Astrocyte (in vitro differentiated cells and primary cell): ENCODE measurements around the gene IGFALS. TPM values are rescaled to one million over a fixed set of nuclear protein-coding genes. Genes with fewer than 3 reads are reported as not detected.

Experiments used
- DNase-seq: peaks from one replicate; pipeline ENCODE4 v3.0.0-alpha.2; 2010; ENCODE audit warnings: low read depth
- FAIRE-seq: peaks from 2 replicates; lab custom pipeline; 2011; peaks lifted over from hg19 to GRCh38; lab: Jason Lieb, UNC
- H2AFZ ChIP-seq: 2 replicates; pipeline ENCODE4 v1.6.0; 2012; ENCODE audit warnings: low read depth, low read length, inconsistent platforms
- H3K27ac ChIP-seq: 2 replicates; pipeline ENCODE4 v1.5.1; 2011; ENCODE audit warnings: low read depth, low read length, inconsistent platforms
- H3K27me3 ChIP-seq: 2 replicates; pipeline ENCODE4 v1.6.0; 2011; ENCODE audit warnings: low read length, inconsistent platforms; ENCODE audit not compliant: insufficient read depth
- H3K36me3 ChIP-seq: 2 replicates; pipeline ENCODE4 v1.5.1; 2011; ENCODE audit warnings: low read length, inconsistent platforms; ENCODE audit not compliant: insufficient read depth
- H3K4me1 ChIP-seq: 2 replicates; pipeline ENCODE4 v1.5.1; 2011; ENCODE audit warnings: low read length, inconsistent platforms; ENCODE audit not compliant: insufficient read depth
- H3K4me2 ChIP-seq: 2 replicates; pipeline ENCODE4 v1.6.0; 2012; ENCODE audit warnings: low read length, inconsistent platforms
- H3K4me3 ChIP-seq: 2 replicates; pipeline ENCODE4 v1.5.1; 2011; ENCODE audit warnings: low read depth, mild to moderate bottlenecking, low read length, inconsistent platforms; ENCODE audit not compliant: insufficient read depth
- H3K79me2 ChIP-seq: 2 replicates; pipeline ENCODE4 v1.6.0; 2012; ENCODE audit warnings: mild to moderate bottlenecking, low read length, inconsistent platforms; ENCODE audit not compliant: insufficient read depth
- H3K9ac ChIP-seq: 2 replicates; pipeline ENCODE4 v1.6.0; 2012; ENCODE audit warnings: mild to moderate bottlenecking, low read length, inconsistent platforms
- H3K9me3 ChIP-seq: 2 replicates; pipeline ENCODE4 v1.5.1; 2012; ENCODE audit warnings: low read depth, mild to moderate bottlenecking, low read length, inconsistent platforms; ENCODE audit not compliant: insufficient read depth
- H4K20me1 ChIP-seq: 2 replicates; pipeline ENCODE4 v1.6.0; 2012; ENCODE audit warnings: low read length, inconsistent platforms; ENCODE audit not compliant: insufficient read depth
- H3K27ac Mint-ChIP-seq: one replicate; pipeline ENCODE4 v1.8.0; 2021; ENCODE audit warnings: mild to moderate bottlenecking, mixed read lengths; ENCODE audit not compliant: unreplicated experiment
- H3K27me3 Mint-ChIP-seq: one replicate; pipeline ENCODE4 v1.8.0; 2021; ENCODE audit warnings: low read depth, mixed read lengths; ENCODE audit not compliant: unreplicated experiment
- H3K36me3 Mint-ChIP-seq: one replicate; pipeline ENCODE4 v1.8.0; 2021; ENCODE audit warnings: low read depth, mixed read lengths; ENCODE audit not compliant: unreplicated experiment
- H3K4me1 Mint-ChIP-seq: one replicate; pipeline ENCODE4 v1.8.0; 2021; ENCODE audit warnings: low read depth, mixed read lengths; ENCODE audit not compliant: unreplicated experiment
- H3K4me3 Mint-ChIP-seq: one replicate; pipeline ENCODE4 v1.8.0; 2021; ENCODE audit warnings: mild to moderate bottlenecking, moderate library complexity, mixed read lengths; ENCODE audit not compliant: unreplicated experiment
- H3K9me3 Mint-ChIP-seq: one replicate; pipeline ENCODE4 v1.8.0; 2021; ENCODE audit warnings: mild to moderate bottlenecking, mixed read lengths; ENCODE audit not compliant: unreplicated experiment
- EZH2 ChIP-seq: IDR thresholded peaks from 2 replicates; pipeline ENCODE4 v1.6.1; 2012; ENCODE audit warnings: mild to moderate bottlenecking, low read length, inconsistent platforms; ENCODE audit not compliant: insufficient read depth
- total RNA-seq: library from RNA; stranded (reverse); gene quantifications from 2 replicates; pipeline ENCODE4 v1.2.1, GENCODE V29; 2021
- TF ChIP-seq, protein P1 (sequence below): IDR thresholded peaks from 2 replicates; pipeline ENCODE4 v1.5.1; 2011; ENCODE audit warnings: low read depth, mild to moderate bottlenecking, inconsistent platforms, low read length, moderate library complexity; ENCODE audit not compliant: insufficient read depth

IGFALS gene
- total RNA-seq, 1 donor from 2014 or later: not detected

- H3K27me3 ChIP-seq: no peaks in the 10 kb centered on the region
Measured at GRCh38 chr16:1771188-1771863, 22.2 kb downstream of the IGFALS start, which contains the start of gene NME3. NME3 (minus strand) TSS chr16:1771543; CDS start chr16:1771534, 9 bp downstream.

GRCh38 chr16:1770328-1771187 lies 22.9 kb downstream of the IGFALS start:
- TF ChIP-seq EZH2: no peak
- TF ChIP-seq, protein P1, sequence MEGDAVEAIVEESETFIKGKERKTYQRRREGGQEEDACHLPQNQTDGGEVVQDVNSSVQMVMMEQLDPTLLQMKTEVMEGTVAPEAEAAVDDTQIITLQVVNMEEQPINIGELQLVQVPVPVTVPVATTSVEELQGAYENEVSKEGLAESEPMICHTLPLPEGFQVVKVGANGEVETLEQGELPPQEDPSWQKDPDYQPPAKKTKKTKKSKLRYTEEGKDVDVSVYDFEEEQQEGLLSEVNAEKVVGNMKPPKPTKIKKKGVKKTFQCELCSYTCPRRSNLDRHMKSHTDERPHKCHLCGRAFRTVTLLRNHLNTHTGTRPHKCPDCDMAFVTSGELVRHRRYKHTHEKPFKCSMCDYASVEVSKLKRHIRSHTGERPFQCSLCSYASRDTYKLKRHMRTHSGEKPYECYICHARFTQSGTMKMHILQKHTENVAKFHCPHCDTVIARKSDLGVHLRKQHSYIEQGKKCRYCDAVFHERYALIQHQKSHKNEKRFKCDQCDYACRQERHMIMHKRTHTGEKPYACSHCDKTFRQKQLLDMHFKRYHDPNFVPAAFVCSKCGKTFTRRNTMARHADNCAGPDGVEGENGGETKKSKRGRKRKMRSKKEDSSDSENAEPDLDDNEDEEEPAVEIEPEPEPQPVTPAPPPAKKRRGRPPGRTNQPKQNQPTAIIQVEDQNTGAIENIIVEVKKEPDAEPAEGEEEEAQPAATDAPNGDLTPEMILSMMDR: no peak
- peak overlapping the region; percentile 91 for H3K9ac ChIP-seq
- H3K36me3 ChIP-seq: no peaks in the 10 kb centered on the region
- H3K36me3 Mint-ChIP-seq: no peaks in the 10 kb centered on the region
- H3K27me3 Mint-ChIP-seq: no peaks in the 10 kb centered on the region
- peaks cover 54% of the 10 kb centered on the region for H4K20me1 ChIP-seq
- H3K9me3 ChIP-seq: no peaks in the 10 kb centered on the region
- H3K4me3 Mint-ChIP-seq: peak overlapping the region; percentile 86
- H3K4me1 Mint-ChIP-seq: peaks cover 6% of the 10 kb centered on the region
- no peak for FAIRE-seq
- H3K4me1 ChIP-seq: peaks cover 26% of the 10 kb centered on the region
- peaks cover 38% of the 10 kb centered on the region for H3K79me2 ChIP-seq
- peak overlapping the region; percentile 87 for H3K27ac Mint-ChIP-seq
- no peaks in the 10 kb centered on the region for H3K9me3 Mint-ChIP-seq
- no peak overlapping the region for H2AFZ ChIP-seq
- H3K27ac ChIP-seq: peak overlapping the region; percentile 38
- no peaks in the 10 kb centered on the region for H3K27me3 ChIP-seq
- peak overlapping the region; percentile 91 for H3K4me2 ChIP-seq
- DNase-seq: peak; percentile 61
- H3K4me3 ChIP-seq: peak overlapping the region; percentile 65

More at GRCh38 chr16:1771188-1771863, 22.2 kb downstream of the IGFALS start, which contains the start of gene NME3:
- Mint-ChIP-seq H3K27ac (peak within 1 kb of the TSS; percentile 98), H3K36me3 (no peaks in the 10 kb centered on the region), H3K9me3 (no peaks in the 10 kb centered on the region), H3K4me3 (peak within 1 kb of the TSS; percentile 91), H3K27me3 (no peaks in the 10 kb centered on the region), H3K4me1 (peaks cover 6% of the 10 kb centered on the region)
- Histone ChIP-seq H2AFZ (no peak within 1 kb of the TSS), H3K79me2 (peaks cover 39% of the 10 kb centered on the region), H4K20me1 (peaks cover 54% of the 10 kb centered on the region), H3K36me3 (no peaks in the 10 kb centered on the region), H3K4me2 (peak within 1 kb of the TSS; percentile 91), H3K9me3 (no peaks in the 10 kb centered on the region), H3K27ac (peak within 1 kb of the TSS; percentile 38), H3K4me1 (peaks cover 26% of the 10 kb centered on the region), H3K9ac (peak within 1 kb of the TSS; percentile 91), H3K4me3 (peak within 1 kb of the TSS; percentile 66)
- no peak for FAIRE-seq
- no peak for TF ChIP-seq EZH2
- TF ChIP-seq, protein P1: no peak
- peak; percentile 43 for DNase-seq
